HL-60/S4 treated with retinoic acid at 250 ng/mL for 4 days and 3 days (cell line): Measurements from ENCODE around the gene ENO1.

Source experiments
- in situ Hi-C: fragments of 300-500 bp; cut with MboI; formaldehyde crosslinking; loops from 2 replicates; pipeline ENCODE4 v1.7.0; 2022; ENCODE audit warnings: low sequenced_read_pairs

Gene ENO1

GRCh38 chr1:8815582-8816151, 62.8 kb downstream of the ENO1 start:
- in situ Hi-C loops = no loop called here

DNA sequence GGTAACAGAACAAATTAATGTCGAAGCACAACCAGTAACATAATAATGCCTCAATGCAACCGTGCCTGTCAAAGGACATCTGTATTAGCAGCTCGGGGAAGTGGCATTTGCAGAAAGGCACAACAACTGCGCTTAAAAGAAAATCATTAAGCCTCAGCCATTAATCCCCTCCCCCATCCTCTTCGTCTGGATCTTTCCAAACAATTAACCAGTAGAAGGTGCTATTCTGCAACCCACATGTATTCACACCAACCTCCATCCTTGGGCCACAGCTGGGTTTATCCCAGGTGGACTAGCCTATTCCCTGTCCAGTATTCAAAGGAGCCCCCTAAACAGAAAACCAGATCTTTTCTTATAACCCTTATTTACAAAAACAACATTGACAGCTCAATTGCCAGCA, 63.6 kb downstream of the ENO1 start:
- in situ Hi-C loops = no loop called here

DNA sequence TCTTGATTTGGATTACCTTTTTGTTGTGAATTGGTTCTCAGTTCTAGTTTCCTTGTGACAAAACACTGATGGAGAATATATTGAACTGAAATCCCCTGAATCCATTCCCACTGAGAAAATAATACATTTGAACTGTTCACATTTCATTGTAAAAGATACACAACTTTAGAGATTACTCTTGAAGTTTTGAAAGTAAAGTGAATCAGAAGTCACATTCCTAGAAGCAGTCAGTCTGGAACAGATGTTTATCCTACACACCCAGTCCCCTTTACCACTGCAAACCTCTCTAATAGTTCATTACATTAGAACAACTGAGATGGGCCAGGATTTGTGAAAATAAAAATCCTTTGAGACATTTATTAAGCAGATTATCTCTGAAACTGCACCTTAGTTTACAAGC, 64.5 kb downstream of the ENO1 start:
- in situ Hi-C loops = no loop called here

DNA sequence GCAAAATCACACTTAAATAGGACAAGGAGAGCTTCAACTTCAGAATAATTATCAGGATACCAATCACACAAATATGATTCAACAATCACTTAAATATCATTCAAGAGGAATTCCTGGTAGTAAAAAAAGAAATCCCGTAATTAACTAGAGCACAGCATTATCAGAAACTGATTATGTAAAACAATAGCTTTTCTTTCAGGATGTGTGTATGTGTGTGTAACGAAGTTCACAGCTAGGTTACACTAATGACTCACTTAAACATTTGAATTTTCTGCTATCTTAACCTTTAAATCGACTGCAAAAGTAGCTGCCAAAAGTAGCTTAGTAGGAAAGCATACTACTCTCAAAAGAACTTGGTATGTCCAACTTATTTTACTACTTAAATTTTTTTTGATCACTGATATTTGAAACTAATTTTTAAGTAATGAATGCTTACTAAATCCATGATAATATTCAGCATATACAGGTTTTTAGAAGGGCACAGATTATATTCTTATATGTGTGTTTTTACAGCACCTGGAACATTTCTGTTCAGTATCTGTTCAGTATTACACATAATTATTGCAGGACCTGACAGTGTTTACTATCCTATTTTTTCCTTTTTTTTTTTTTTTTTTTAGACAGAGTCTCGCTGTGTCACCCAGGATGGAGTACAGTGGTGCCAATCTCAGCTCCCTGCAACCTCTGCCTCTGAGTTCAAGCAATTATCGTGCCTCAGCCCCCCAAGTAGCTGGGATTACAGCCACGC, 65.3 kb downstream of the ENO1 start:
- in situ Hi-C loops = no loop called here

DNA sequence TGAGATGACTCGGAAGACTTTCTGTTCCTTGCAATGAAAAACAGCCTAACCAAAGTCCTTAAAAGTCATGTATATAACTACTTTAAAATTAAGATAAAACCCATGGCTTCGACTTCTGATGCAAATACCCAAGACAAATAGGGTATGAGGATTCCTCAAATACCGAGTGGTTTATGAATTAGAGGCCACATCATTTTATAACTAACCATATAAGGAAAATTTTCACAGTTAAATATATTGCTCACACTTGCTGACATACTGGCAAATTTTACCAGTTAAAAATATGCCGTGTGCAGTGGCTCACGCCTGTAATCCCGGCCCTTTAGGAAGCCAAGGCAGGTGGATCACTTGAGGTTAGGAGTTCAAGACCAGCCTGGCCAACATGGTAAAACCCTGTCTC, 66.4 kb downstream of the ENO1 start:
- in situ Hi-C loops = no loop called here
